ENCODE results near the gene SLC12A6. TPM values are rescaled to one million over a fixed set of nuclear protein-coding genes. Genes with fewer than 3 reads are reported as not detected.

The SLC12A6 gene
- total and polyA plus RNA-seq, 2 of the 13 experiments (the other 11 are each of a cell fraction or from before 2014, with no cell fraction given): 15.2 to 30.1 TPM

DNA sequence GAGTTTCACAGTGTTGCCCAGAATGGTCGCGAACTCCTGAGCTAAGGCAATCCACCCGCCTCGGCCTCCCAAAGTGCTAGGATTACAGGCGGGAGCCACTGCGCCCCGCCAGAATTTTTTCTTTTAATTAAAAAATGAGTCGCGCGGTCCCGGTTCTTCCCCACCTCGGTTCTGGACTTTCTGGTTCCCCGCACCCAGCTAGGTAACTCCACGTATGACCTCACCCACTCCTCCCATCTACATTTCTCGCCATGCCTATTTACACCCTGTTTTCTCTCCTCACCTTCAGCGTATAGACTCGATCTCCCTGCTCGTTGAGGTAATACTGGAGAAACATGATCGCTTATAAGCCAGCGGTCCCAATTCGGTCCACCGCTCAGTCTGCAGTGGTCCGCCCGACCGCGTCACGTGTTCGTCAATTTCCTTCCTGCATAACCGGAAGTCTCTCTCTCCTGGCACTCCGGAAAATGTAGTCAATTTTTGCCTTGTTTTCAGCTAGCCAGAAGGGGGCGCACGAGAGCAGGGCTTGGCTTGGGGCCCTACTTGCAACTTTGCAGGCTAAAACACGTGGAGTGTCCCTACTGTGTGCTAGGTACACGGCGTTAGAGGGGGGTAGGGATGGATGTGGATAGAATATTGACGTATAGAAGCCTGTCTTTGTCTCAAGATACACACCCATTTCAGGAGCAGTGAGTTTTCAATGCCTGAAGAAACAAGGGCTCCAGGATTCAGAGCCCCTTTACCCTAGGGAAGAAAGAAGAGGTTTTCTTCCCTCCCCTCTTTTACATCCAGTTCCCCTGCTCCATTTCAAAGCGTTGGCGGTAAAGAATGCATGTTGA is 5.4 kb upstream of the SLC12A6 start, which contains the start of the genes NOP10 and NUTM1 (continued):
- TF ChIP-seq ZNF557 (CRISPR knock-in tag; IDR thresholded peaks at IDR 0.05) (no peak), ATF7-NPFF (CRISPR knock-in tag; IDR thresholded peaks at IDR 0.05; ENCODE audit: low read depth) (peak; percentile 42; the same call in 1 of the 2 replicates), CCDC6 (CRISPR knock-in tag; IDR thresholded peaks at IDR 0.05) (peak; percentile 71; the same call in 1 of the 2 replicates), GZF1 (CRISPR knock-in tag; IDR thresholded peaks at IDR 0.05) (no peak), TOPORS (CRISPR knock-in tag; IDR thresholded peaks at IDR 0.05) (0 out of 2 replicates have a peak, but pooled peaks have one; percentile 35), MTA1 (CRISPR knock-in tag; IDR thresholded peaks at IDR 0.05; ENCODE audit: borderline replicate concordance) (0 out of 2 replicates have a peak, but pooled peaks have one; percentile 26), RFXANK (CRISPR knock-in tag; IDR thresholded peaks at IDR 0.05) (0 out of 2 replicates have a peak, but pooled peaks have one; percentile 37), HHEX (CRISPR knock-in tag; IDR thresholded peaks at IDR 0.05) (0 out of 2 replicates have a peak, but pooled peaks have one; percentile 34)
- TF ChIP-seq, protein P1, sequence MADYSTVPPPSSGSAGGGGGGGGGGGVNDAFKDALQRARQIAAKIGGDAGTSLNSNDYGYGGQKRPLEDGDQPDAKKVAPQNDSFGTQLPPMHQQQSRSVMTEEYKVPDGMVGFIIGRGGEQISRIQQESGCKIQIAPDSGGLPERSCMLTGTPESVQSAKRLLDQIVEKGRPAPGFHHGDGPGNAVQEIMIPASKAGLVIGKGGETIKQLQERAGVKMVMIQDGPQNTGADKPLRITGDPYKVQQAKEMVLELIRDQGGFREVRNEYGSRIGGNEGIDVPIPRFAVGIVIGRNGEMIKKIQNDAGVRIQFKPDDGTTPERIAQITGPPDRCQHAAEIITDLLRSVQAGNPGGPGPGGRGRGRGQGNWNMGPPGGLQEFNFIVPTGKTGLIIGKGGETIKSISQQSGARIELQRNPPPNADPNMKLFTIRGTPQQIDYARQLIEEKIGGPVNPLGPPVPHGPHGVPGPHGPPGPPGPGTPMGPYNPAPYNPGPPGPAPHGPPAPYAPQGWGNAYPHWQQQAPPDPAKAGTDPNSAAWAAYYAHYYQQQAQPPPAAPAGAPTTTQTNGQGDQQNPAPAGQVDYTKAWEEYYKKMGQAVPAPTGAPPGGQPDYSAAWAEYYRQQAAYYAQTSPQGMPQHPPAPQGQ (CRISPR knock-in tag; IDR thresholded peaks at IDR 0.05; ENCODE audit: borderline replicate concordance): no peak
- TF ChIP-seq, protein P2, sequence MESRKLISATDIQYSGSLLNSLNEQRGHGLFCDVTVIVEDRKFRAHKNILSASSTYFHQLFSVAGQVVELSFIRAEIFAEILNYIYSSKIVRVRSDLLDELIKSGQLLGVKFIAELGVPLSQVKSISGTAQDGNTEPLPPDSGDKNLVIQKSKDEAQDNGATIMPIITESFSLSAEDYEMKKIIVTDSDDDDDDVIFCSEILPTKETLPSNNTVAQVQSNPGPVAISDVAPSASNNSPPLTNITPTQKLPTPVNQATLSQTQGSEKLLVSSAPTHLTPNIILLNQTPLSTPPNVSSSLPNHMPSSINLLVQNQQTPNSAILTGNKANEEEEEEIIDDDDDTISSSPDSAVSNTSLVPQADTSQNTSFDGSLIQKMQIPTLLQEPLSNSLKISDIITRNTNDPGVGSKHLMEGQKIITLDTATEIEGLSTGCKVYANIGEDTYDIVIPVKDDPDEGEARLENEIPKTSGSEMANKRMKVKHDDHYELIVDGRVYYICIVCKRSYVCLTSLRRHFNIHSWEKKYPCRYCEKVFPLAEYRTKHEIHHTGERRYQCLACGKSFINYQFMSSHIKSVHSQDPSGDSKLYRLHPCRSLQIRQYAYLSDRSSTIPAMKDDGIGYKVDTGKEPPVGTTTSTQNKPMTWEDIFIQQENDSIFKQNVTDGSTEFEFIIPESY (CRISPR knock-in tag; IDR thresholded peaks at IDR 0.05): peak; percentile 89
- TF ChIP-seq, protein P3, sequence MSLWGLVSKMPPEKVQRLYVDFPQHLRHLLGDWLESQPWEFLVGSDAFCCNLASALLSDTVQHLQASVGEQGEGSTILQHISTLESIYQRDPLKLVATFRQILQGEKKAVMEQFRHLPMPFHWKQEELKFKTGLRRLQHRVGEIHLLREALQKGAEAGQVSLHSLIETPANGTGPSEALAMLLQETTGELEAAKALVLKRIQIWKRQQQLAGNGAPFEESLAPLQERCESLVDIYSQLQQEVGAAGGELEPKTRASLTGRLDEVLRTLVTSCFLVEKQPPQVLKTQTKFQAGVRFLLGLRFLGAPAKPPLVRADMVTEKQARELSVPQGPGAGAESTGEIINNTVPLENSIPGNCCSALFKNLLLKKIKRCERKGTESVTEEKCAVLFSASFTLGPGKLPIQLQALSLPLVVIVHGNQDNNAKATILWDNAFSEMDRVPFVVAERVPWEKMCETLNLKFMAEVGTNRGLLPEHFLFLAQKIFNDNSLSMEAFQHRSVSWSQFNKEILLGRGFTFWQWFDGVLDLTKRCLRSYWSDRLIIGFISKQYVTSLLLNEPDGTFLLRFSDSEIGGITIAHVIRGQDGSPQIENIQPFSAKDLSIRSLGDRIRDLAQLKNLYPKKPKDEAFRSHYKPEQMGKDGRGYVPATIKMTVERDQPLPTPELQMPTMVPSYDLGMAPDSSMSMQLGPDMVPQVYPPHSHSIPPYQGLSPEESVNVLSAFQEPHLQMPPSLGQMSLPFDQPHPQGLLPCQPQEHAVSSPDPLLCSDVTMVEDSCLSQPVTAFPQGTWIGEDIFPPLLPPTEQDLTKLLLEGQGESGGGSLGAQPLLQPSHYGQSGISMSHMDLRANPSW (CRISPR knock-in tag; IDR thresholded peaks at IDR 0.05; ENCODE audit: borderline replicate concordance): no peak
- TF ChIP-seq, protein P4, sequence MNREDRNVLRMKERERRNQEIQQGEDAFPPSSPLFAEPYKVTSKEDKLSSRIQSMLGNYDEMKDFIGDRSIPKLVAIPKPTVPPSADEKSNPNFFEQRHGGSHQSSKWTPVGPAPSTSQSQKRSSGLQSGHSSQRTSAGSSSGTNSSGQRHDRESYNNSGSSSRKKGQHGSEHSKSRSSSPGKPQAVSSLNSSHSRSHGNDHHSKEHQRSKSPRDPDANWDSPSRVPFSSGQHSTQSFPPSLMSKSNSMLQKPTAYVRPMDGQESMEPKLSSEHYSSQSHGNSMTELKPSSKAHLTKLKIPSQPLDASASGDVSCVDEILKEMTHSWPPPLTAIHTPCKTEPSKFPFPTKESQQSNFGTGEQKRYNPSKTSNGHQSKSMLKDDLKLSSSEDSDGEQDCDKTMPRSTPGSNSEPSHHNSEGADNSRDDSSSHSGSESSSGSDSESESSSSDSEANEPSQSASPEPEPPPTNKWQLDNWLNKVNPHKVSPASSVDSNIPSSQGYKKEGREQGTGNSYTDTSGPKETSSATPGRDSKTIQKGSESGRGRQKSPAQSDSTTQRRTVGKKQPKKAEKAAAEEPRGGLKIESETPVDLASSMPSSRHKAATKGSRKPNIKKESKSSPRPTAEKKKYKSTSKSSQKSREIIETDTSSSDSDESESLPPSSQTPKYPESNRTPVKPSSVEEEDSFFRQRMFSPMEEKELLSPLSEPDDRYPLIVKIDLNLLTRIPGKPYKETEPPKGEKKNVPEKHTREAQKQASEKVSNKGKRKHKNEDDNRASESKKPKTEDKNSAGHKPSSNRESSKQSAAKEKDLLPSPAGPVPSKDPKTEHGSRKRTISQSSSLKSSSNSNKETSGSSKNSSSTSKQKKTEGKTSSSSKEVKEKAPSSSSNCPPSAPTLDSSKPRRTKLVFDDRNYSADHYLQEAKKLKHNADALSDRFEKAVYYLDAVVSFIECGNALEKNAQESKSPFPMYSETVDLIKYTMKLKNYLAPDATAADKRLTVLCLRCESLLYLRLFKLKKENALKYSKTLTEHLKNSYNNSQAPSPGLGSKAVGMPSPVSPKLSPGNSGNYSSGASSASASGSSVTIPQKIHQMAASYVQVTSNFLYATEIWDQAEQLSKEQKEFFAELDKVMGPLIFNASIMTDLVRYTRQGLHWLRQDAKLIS (CRISPR knock-in tag; IDR thresholded peaks at IDR 0.05): no peak
- TF ChIP-seq, protein P5, sequence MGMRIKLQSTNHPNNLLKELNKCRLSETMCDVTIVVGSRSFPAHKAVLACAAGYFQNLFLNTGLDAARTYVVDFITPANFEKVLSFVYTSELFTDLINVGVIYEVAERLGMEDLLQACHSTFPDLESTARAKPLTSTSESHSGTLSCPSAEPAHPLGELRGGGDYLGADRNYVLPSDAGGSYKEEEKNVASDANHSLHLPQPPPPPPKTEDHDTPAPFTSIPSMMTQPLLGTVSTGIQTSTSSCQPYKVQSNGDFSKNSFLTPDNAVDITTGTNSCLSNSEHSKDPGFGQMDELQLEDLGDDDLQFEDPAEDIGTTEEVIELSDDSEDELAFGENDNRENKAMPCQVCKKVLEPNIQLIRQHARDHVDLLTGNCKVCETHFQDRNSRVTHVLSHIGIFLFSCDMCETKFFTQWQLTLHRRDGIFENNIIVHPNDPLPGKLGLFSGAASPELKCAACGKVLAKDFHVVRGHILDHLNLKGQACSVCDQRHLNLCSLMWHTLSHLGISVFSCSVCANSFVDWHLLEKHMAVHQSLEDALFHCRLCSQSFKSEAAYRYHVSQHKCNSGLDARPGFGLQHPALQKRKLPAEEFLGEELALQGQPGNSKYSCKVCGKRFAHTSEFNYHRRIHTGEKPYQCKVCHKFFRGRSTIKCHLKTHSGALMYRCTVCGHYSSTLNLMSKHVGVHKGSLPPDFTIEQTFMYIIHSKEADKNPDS (CRISPR knock-in tag; IDR thresholded peaks at IDR 0.05): no peak
- TF ChIP-seq, protein P6, sequence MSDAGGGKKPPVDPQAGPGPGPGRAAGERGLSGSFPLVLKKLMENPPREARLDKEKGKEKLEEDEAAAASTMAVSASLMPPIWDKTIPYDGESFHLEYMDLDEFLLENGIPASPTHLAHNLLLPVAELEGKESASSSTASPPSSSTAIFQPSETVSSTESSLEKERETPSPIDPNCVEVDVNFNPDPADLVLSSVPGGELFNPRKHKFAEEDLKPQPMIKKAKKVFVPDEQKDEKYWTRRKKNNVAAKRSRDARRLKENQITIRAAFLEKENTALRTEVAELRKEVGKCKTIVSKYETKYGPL (CRISPR knock-in tag; IDR thresholded peaks at IDR 0.05): no peak

Data from HepG2 (cell line).